Endothelial cell of umbilical vein (primary cell): ENCODE data around the gene SLCO2B1.

Experiments
- CTCF ChIP-seq, 2 donors: IDR thresholded peaks; 1 replicate in 1 of 2; 2 replicates in 1 of 2; pipeline ENCODE4 v1.5.1; 2011; ENCODE audit warnings: low read length in 2 of 2, mild to moderate bottlenecking in 2 of 2, moderate library complexity in 2 of 2, control low read depth in 1 of 2, inconsistent platforms in 1 of 2, low read depth in 1 of 2; ENCODE audit not compliant: insufficient read depth in 1 of 2; ENCODE audit errors: extremely low read depth in 1 of 2
- EZH2 ChIP-seq: IDR thresholded peaks from 2 replicates; pipeline ENCODE4 v1.6.1; 2012; ENCODE audit warnings: borderline replicate concordance, low read depth, mild to moderate bottlenecking, moderate library complexity, low read length, inconsistent platforms; ENCODE audit not compliant: severe bottlenecking
- POLR2A ChIP-seq: IDR thresholded peaks from 2 replicates; pipeline ENCODE4 v1.6.1; 2012; ENCODE audit warnings: low read depth, mild to moderate bottlenecking, control low read depth, low read length
- POLR2AphosphoS5 ChIP-seq: IDR thresholded peaks from 2 replicates; pipeline ENCODE4 v1.6.1; 2012; ENCODE audit warnings: low read depth, mild to moderate bottlenecking, control low read depth, low read length, moderate library complexity; ENCODE audit not compliant: insufficient read depth

DNA sequence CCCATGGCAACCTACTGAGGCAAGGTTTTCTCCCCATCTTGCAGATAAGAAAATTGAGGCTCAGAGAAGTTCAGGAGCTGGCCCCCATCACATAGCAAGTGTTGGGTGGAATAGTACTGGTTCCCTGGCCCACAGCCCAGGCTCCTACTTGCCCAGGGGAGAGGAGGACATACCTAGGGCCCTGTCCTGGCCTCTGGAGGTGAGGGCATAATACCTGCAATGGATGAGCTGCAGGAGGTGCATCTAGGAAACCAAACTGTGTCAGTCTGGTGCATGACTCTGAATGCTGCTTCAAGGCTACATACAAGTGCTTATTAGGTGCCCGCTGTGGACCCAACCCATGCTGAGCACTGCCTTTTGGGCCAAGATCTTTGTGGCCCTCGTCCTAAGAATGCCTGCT, 49.6 kb downstream of the SLCO2B1 start:
- TF ChIP-seq POLR2AphosphoS5 = no peak
- no peak for TF ChIP-seq EZH2
- TF ChIP-seq CTCF (IDR thresholded peaks at IDR 0.05; ENCODE audit: extremely low read depth in 1 of 2, insufficient read depth in 1 of 2, low read depth in 1 of 2, low read length in 2 of 2) = no peak
- no peak for TF ChIP-seq POLR2A
